ENCODE measurements around the gene SLAMF9.

SLAMF9 gene

GRCh38 chr1:159943908-159944622 lies 10.0 kb downstream of the SLAMF9 start:
- no peak overlapping the region for H3K4me3 ChIP-seq (ENCODE audit: low read depth, low read length)
- no peak for TF ChIP-seq CTCF (IDR thresholded peaks at IDR 0.05; ENCODE audit: low read depth, low read length)

- H3K4me3 ChIP-seq (ENCODE audit: low read depth, low read length): no peak overlapping the region
- TF ChIP-seq CTCF (IDR thresholded peaks at IDR 0.05; ENCODE audit: low read depth, low read length): no peak
These were observed 10.8 kb downstream of the SLAMF9 start for GRCh38 chr1:159943278-159943640.

GRCh38 chr1:159942632-159943277 lies 11.3 kb downstream of the SLAMF9 start:
- H3K4me3 ChIP-seq (ENCODE audit: low read depth, low read length): no peak overlapping the region
- TF ChIP-seq CTCF (IDR thresholded peaks at IDR 0.05; ENCODE audit: low read depth, low read length): no peak

GRCh38 chr1:159941591-159942560 lies 12.2 kb downstream of the SLAMF9 start:
- H3K4me3 ChIP-seq (ENCODE audit: low read depth, low read length): no peak overlapping the region
- no peak for TF ChIP-seq CTCF (IDR thresholded peaks at IDR 0.05; ENCODE audit: low read depth, low read length)

- no peak overlapping the region for H3K4me3 ChIP-seq (ENCODE audit: low read depth, low read length)
- TF ChIP-seq CTCF (IDR thresholded peaks at IDR 0.05; ENCODE audit: low read depth, low read length): no peak
These were observed 12.9 kb downstream of the SLAMF9 start for GRCh38 chr1:159941141-159941540.

GRCh38 chr1:159940006-159940620 lies 13.9 kb downstream of the SLAMF9 start:
- no peak for TF ChIP-seq CTCF (IDR thresholded peaks at IDR 0.05; ENCODE audit: low read depth, low read length)
- no peak overlapping the region for H3K4me3 ChIP-seq (ENCODE audit: low read depth, low read length)
